Stimulated activated CD4-positive, alpha-beta T cell treated with anti-CD3 and anti-CD28 coated beads, TNF-alpha, amount 100 ng/mL, for 48 hours (primary cell): ENCODE measurements around the gene RAB11FIP3.

Source experiments
- DNase-seq, 3 donors: peaks; one replicate each; pipeline ENCODE4 v3.0.0-alpha.2; 2020; ENCODE audit warnings: low read depth in 3 of 3

The RAB11FIP3 gene

DNA sequence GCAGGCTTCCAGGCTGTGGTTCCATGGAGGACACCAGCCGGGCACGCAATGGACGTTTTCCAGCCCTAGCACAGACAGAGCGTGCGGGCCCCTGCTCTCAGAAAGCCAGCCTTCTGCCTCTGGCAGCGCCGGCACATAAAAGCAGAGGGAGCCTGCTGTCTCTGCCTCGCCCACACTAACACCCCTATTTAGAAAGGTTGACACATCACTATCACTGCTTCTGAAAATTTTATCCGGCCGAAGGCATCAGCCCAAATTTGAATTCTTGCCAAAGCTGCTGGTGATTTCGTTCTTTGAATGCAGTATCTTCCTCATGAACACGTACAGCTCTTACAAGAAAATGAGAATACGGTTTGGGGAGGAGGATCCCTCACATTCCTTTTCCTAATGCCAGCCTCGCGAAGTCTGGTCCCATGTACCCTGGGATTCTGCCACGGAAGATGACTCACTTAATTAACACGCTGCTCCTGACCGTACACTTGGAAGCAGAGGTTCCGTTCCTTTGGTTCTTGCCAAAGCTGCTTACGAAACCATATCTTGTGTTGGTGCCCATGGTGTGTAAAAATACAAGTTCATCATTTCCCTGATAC is 1.3 kb upstream of the RAB11FIP3 start:
- no peak for DNase-seq

DNA sequence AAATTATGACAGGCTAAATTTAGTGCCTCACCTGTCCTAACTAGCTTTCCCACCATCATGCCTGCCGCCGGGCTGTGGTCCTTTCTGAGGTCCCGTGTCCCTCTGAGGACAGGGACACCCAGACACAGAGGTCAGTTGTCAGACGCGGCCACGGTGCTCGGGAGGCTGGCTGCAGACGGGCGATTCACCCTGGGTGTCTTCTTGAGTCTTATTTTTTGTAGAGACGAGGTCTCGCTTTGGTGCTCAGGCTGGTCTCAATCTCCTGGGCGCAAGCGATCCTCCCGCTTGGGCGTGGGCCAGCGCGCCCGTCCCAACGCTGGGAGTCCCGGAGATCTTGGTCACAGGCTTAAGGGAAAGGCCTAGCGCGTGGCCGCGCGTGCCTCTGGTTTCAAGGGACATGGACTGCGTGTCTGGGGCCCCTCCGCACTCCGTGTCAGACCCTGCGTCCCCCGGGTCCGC is 797 bp upstream of the RAB11FIP3 start:
- no peak for DNase-seq

DNA sequence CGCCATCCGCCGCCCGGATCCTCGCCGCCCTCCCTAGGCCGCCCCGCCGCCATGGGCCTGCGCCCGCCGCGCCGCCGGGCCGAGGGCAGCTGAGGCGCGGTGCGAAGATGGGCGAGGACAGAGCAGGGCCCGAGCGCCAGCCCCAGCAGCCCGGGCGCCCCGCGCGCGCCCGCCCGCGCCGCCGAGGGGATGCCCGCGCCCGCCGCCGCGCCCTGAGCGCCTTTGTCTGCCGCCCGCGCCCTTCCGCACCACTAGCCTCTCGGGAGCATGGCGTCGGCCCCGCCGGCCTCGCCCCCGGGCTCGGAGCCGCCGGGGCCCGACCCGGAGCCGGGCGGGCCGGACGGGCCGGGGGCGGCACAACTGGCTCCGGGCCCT is 278 bp downstream of the RAB11FIP3 start:
- DNase-seq = no peak

DNA sequence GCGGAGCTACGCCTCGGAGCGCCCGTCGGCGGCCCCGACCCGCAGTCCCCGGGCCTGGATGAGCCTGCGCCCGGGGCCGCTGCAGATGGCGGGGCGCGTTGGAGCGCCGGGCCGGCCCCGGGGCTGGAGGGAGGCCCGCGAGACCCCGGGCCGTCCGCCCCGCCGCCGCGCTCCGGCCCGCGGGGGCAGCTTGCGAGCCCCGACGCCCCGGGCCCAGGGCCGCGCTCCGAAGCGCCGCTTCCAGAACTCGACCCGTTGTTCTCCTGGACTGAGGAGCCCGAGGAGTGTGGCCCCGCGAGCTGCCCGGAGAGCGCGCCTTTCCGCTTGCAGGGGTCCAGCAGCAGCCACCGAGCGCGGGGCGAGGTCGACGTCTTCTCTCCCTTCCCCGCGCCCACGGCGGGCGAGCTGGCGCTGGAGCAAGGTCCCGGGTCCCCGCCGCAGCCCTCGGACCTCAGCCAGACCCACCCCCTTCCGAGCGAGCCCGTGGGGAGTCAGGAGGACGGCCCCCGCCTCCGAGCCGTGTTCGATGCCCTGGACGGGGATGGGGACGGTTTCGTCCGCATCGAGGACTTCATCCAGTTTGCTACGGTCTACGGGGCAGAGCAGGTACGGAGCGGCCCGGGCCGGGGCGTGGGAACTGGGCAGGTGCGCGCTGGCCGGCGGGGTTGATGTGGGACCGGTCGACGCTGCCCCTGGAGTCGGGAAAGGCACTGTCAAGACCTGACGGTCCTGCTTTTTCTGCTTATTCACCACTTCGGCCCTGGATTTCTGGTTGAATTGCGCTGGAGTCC is 861 bp downstream of the RAB11FIP3 start:
- peak in 1 of 3 donors; percentile 11 for DNase-seq

DNA sequence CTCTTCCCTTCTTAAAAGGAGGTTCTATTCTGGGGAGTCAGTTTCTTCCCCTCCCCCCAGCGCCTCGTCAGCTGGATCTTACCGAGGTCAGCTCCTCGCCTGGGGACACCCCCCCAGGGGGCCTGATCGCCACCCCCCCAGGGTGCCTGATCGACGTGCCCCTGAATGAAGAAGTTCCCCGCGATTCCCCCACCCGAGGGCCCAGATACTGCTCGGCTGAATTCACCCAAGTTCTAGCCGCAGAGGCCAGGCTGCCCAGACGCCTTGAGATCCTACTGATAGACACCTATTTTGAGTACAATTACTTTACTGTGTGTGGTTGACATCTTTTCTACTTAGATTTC is 1.4 kb downstream of the RAB11FIP3 start:
- DNase-seq = no peak

DNA sequence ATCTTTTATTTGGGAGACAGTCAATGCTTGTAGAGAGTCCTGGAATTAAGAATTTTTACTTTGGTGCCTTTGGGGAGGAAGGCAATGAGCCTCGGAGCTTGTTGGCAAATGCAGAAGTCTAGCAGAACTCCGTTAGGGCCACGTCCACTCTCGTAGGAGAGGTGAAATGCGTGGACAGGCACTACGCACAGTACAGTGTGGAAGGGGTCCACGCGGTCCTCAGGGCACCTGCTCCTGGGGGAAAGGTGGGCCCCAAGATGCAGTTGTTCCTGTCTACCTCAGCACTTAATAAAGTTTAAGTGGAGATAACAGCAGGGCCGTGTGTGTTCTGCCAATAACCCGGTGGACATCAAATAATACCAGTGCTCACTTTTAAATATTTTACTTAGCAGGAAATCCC is 1.8 kb downstream of the RAB11FIP3 start:
- no peak for DNase-seq

DNA sequence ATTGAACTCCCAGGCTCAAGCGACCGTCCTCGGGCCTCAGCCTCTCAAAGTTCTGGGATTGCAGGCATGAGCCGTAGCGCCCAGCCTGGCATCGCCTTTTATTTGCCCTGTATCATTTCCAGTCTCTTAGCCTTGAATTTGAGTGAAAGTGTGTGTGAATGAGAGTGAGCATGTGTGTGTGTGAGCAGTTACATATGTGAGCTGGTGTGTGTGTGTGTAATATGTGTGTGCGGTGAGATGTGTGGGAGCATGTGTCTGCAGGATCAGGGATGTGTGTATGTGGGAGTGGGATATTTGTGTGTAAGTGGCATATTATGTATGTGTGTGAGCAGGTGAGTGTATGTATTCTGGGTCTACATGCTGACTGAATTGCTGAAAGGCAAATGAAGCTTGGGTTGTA is 5.5 kb downstream of the RAB11FIP3 start:
- DNase-seq = no peak

DNA sequence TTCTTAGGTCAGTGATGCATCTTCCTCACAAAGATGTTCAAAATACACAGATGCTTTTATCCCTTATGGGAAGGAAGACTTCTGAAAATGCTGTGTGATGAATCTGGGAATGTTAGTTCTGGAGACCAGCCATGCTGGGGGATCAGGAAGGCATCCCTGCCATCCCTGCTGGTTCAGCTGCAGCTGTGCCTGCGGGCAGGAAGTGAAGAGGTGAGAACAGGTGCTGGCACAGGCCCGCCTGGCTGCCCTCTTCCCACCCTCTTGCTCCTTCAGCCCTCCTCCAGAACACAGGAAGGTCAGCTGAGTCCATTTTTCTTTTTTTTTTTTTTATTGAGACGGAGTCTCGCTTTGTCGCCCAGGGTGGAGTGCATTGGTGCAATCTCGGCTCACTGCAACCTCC is 15.2 kb downstream of the RAB11FIP3 start:
- DNase-seq = no peak

DNA sequence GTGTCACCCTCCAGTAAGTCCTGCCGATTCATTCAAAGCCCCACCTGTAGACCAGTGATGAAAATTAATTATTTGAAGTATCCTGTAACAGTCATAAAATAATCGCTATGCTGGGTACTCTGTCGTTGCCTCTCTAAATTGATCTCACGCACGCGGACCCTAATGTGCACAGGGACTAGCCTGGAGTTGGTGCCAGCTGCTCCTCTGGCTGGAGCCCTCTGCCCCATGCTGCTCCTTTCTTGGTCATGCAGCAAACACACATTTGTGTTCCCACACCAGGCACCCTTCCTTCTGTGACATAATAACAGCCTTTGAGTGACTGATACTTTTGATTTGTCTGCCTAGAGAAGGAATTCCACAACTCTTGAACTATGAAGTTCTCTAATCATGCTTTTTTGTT is 16.0 kb downstream of the RAB11FIP3 start:
- no peak for DNase-seq

DNA sequence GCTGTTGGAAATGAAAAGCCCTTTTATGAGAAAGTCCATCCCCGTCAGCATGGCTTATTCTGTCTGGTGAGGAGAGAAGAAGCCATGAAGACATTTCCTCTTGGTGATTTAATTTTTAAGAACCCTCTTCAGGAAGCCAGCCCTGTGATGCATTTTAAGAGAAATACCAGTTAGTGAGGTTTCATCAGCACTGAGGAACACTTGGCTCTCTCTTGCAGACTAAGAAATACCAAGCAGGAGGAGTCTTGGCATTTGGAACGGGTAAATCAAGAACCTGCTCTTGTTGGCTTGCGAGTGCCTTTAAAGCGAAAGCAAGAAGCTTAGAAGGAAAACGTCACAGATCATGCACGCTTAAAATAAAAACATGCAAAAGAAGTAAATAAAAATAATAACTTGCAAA is 17.5 kb downstream of the RAB11FIP3 start:
- DNase-seq = no peak

DNA sequence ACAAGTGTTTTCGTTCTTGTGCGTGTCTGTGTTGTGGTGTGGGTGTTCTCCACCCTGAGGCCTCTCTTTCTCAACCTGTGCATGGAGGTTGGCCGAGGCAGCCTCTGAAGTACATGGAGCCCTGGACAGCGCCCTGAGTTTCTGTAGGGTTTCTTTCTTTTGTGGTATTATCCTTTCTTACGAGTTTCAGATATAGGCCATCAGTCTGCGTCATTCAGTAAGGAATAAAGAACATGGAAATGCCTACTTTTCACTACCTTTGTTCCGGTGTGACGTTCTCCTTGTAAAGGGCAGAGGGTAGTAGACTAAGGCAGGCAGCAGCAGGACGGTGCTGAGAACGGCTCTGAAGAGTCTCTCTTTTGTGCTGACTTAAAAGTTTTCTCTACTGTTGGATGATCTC is 18.6 kb downstream of the RAB11FIP3 start:
- no peak for DNase-seq

DNA sequence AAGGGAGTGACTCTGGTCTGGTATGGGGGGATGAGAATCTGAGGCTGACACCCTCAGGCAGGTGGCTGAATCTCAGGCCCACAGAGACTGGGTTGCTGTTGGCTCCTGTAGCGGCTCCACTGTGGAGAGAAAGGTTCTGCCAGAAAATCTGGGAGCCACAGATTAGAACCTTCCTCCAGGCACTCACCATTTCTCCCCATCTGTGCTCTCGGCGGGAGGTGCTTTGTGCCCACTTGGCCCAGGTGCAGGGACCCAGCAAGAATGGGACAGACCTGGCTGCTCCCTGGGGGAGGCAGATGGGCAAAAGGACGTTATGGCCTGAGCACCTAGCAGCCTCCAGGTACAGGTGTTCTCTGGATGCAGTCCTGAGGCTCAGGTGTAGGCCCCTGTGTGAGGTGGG is 20.1 kb downstream of the RAB11FIP3 start:
- DNase-seq = no peak

DNA sequence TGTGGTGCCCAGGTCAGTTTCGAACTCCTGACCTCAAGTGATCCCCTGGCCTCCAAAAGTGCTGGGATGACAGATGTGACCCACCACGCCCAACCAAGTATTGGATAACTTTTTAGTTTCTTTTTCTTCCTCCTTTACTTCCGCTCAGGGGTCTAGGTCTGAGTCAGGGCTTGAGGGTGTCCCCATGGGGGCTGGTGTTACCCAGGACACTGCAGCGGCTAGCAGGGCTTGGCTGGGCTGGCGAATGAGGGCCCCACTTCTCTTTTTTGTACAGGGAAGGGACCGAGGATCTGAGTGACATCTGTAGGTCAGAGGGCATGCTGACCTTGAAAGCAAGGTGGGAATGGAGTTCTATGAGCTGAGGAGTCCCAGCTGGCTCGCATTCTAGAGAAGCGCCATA is 24.9 kb downstream of the RAB11FIP3 start:
- no peak for DNase-seq

DNA sequence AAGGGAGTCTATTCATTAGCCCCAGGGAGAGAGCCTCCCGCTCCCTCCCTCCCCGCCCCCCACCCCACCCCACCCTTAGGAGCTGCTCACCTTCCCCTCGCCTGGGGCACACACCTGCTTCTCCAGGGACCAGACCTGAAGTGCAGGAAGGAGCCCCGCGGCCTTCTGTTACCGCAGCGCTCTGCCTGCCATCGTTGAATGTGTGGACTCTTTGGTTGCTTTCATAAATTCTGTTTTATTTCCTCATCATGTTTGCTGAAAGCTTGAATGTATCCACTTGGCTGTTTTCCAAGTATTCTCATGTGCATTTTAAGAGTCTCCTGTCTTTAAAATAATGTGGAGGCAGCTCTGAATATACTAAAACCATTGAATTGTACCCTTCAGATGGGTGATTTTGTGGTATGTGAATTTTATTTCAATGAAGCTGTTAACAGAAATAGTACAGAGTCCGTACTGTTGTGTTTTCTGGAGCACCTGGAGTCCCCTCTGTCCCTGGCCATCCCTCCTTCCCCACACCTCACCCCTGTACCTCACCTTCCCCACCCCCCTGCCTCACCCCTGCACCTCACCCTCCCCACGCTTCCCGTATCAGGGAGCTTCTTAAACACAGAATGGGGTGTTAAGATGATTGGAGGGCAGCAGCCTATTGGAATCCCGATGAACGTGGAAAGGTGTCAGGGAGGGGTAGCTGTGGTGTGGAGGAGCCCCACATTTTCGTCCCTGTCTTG is 25.5 kb downstream of the RAB11FIP3 start:
- DNase-seq = no peak

DNA sequence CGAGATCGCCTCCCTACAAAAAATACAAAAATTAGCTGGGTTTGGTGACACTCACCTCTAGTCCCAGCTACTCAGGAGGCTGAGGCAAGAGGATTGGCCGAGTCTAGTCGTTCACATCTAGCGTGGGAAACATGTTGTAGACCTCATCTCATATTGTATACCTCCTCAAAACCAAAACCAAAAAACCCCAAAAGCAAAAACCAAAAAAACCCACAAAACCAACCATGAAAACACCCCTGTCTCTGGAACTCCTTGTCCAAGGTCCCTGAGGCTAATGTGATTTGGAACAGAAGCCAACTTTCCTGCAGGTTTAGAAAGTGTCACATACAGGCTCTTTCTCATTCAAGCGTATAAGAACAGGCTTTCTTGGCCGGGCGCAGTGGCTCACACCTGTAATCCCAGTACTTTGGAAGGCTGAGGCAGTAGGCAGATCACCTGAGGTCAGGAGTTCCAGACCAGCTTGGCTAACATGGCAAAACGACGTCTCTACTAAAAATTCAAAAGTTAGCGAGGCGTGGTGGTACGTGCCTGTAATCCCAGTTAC is 29.0 kb downstream of the RAB11FIP3 start:
- DNase-seq = no peak

DNA sequence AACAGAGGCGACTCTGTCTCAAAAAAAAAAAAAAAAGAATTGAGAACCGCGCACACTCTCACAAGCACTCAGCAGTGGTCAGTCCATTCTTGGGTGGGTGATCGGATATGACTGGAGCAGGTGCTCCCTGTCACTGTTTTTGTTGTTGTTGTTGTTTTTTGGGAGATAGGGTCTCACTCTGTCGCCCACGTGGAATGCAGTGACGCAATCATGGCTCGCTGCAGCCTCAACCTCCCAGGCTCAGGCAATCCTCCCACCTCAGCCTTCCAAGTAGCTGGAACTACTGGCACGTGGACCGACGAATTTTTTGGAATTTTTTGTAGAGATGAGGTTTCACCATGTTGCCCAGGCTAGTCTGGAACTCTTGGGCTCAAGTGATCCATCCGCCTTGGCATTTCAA is 30.0 kb downstream of the RAB11FIP3 start:
- no peak for DNase-seq

DNA sequence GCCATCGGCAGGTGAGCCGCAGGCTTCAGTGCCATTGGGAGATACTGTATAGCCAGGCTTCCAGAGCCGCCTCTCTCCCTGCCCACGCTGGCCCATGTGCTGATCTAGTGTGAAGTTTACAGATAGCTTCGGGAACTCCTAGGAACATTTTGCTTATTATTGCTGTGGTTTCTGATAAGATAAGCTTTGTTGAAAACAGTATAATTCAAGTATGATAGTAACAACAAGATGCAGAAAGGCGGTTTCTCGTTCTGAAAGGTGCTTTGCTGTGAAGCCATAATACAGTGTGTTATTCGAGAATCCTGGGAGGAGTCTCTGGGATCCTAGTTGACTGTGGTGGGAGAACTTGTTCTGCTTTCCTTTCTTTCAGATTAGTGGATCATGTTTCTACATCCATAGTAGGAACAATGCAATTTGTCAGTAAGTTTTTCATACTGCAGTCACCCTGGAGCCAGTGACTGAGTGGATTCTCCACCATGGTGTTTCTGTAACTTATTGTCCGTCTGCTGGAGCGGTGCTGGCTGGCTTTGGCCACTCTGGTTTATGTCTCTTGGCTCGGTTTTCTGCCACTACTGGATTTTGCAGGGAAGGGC is 31.5 kb downstream of the RAB11FIP3 start:
- no peak for DNase-seq

DNA sequence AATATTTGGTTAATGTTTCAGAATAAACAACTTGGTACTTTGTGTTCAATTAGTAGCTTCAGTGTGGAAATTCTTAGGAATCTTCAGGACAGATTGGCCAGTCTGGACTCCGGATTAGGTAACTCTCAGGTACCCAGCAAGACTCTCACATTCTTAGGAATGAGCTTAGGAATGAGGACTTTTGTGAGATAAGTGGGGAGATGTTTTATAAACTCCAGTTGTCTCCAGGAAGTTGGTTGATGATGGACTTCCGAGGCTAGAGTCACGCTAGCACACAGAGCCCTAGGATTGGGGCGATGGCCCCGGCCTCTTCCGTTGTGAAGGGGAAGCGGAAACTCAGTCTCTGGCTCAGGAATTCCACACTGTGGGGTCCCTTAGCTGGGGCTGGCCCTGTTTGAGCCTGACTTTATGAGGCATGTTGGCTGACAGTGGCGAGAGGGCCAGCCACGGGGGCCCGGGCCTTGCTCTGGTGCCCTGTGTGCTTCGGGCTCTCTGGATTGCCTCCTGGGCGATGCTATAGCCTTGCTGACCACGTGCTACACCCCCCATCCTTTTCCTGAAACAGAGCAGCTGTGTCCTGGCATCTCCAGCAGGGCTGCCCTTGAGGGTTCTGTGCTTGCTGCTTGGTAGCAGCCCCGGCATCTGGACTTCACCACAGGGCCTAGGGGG is 32.4 kb downstream of the RAB11FIP3 start:
- no peak for DNase-seq

DNA sequence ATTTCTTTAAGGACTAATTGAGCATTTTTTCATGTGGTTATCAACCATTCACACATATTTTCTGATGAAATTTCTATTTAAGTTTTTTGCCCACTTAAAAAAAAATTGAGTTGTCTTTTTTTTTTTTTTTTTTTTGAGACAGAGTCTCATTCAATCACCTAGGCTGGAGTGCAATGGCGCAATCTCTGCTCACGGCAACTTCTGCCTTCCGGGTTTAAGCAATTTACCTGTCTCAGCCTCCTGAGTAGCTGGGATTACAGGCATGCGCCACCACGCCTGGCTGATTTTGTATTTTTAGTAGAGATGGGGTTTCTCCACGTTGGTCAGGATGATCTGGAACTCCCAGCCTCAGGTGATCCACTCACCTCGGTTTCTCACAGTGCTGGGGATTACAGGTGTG is 34.3 kb downstream of the RAB11FIP3 start:
- DNase-seq = no peak

DNA sequence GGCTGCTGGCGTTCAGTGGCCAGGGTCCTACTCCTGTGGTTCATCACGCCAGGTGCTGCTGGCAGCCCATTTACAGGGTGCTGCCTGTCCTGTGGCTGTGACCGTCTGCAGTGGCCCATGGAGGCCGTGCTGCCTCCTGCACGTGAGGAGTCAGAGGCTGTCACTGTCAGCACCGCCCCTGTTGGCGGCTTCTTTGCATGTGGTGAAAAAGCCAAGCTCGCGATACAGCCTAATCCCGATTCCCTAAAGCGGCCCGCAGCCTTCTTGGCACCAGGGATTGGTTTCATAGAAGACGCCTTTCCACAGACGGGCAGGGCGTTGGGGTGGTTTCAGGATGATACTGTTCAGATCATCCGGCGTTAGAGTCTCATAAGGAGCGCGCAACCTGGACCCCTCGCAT is 35.3 kb downstream of the RAB11FIP3 start:
- DNase-seq = no peak

DNA sequence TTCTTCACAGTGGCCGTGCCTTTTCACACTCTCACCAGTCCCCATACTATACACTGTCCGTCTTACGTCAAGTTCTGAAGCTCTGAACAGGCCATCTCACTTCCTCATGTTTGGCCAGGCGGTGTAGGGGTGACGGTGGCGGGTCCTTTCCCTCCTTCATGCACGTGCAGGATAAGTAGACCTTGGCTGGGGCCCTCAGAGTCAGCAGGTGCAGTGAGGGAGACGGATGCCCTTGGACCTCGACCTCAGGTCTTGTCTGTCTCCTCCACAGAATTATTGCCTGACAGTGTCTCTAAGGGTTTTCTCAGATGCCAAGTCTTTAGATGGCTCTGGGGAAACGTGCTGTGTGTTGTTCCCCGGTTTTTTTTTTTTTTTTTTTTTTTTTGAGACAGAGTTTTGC is 37.6 kb downstream of the RAB11FIP3 start:
- no peak for DNase-seq

DNA sequence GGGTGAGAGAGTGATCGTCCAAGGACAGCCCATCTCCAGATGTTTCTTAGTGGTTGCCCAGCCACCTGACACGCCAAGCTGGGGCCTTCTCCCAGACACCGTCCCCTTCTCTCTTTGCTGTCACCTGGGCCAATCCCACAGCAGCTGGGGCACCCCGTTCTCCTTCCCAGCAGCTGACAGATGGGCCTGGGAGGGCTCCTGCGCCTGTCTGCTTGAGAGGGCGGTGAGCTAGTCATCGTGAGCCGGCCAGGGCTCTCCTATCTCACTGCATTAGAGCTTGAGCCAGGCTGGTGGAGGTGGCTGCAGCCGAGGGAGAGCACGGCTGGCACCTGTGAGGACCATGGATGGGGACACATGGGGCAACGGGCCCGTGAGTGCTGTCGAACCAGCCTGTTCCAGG is 41.2 kb downstream of the RAB11FIP3 start:
- DNase-seq = no peak
